HEK293T (cell line): ENCODE data around the gene AQP5.

Experiments used
- ARNT ChIP-seq: fragments of 450-650 bp; IDR thresholded peaks from 2 replicates; pipeline ENCODE4 v1.6.1; 2017; ENCODE audit warnings: mild to moderate bottlenecking
- BHLHE40 ChIP-seq: fragments of 450-650 bp; IDR thresholded peaks from 2 replicates; pipeline ENCODE4 v1.6.1; 2016; ENCODE audit warnings: mild to moderate bottlenecking, moderate library complexity, borderline replicate concordance
- CTBP1 ChIP-seq: fragments of 450-650 bp; IDR thresholded peaks from 2 replicates; pipeline ENCODE4 v1.6.1; 2016; ENCODE audit warnings: borderline replicate concordance
- FOXA1 ChIP-seq: fragments of 450-650 bp; IDR thresholded peaks from 2 replicates; pipeline ENCODE4 v1.6.1; 2016; ENCODE audit warnings: mild to moderate bottlenecking
- FOXK2 ChIP-seq: fragments of 450-650 bp; IDR thresholded peaks from 2 replicates; pipeline ENCODE4 v1.6.1; 2016; ENCODE audit warnings: mild to moderate bottlenecking
- FOXM1 ChIP-seq: fragments of 450-650 bp; IDR thresholded peaks from 2 replicates; pipeline ENCODE4 v1.6.1; 2017; ENCODE audit warnings: mild to moderate bottlenecking, borderline replicate concordance
- HDGF ChIP-seq: fragments of 450-650 bp; IDR thresholded peaks from 2 replicates; pipeline ENCODE4 v1.6.1; 2017; ENCODE audit warnings: antibody characterized with exemption, borderline replicate concordance
- L3MBTL2 ChIP-seq: fragments of 450-650 bp; conservative IDR thresholded peaks from 2 replicates; pipeline ENCODE4 v1.6.1; 2016; ENCODE audit warnings: mild to moderate bottlenecking
- LEF1 ChIP-seq: fragments of 450-650 bp; IDR thresholded peaks from 2 replicates; pipeline ENCODE4 v1.6.1; 2017; ENCODE audit warnings: mild to moderate bottlenecking, borderline replicate concordance
- SP1 ChIP-seq: fragments of 450-650 bp; IDR thresholded peaks from 2 replicates; pipeline ENCODE4 v1.6.1; 2017
- SUZ12 ChIP-seq: fragments of 450-650 bp; IDR thresholded peaks from 2 replicates; pipeline ENCODE4 v1.6.1; 2016; ENCODE audit warnings: mild to moderate bottlenecking
- TARDBP ChIP-seq: fragments of 450-650 bp; IDR thresholded peaks from 2 replicates; pipeline ENCODE4 v1.6.1; 2016

DNA sequence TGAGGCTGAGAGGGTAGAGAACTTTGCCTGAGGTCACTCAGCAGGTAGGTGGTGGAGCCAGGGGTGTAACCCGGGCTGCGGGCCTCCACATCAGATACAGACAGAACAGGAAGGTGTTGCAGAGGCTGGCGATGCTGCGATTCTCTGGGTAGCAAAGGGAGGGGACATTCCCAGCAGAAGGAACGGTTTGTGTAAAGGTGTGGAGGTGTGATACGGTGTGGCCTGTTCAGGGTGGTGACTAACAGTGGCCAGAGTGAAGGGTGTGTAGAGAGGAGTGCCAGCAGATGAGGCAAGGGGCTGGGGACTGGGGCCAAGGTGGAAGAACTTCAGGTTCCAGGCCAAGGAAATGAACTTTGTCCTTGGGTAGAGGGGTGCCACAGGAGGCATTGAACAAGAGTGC is 39.7 kb upstream of the AQP5 start:
- TF ChIP-seq FOXM1 (no peak), SP1 (no peak), FOXK2 (no peak), L3MBTL2 (no peak), LEF1 (no peak), ARNT (no peak), BHLHE40 (no peak), SUZ12 (no peak), CTBP1 (no peak), HDGF (no peak), TARDBP (no peak), FOXA1 (no peak)
